Stimulated activated CD4-positive, alpha-beta T cell treated with anti-CD3 and anti-CD28 coated beads, TNF-alpha, amount 100 ng/mL, for 4 hours (primary cell): ENCODE measurements around the gene CCDC136.

Experiments
- DNase-seq, 3 experiments: peaks; one replicate each; pipeline ENCODE4 v3.0.0-alpha.2; 2020; ENCODE audit warnings: low read depth in 3 of 3

CCDC136 gene

DNA sequence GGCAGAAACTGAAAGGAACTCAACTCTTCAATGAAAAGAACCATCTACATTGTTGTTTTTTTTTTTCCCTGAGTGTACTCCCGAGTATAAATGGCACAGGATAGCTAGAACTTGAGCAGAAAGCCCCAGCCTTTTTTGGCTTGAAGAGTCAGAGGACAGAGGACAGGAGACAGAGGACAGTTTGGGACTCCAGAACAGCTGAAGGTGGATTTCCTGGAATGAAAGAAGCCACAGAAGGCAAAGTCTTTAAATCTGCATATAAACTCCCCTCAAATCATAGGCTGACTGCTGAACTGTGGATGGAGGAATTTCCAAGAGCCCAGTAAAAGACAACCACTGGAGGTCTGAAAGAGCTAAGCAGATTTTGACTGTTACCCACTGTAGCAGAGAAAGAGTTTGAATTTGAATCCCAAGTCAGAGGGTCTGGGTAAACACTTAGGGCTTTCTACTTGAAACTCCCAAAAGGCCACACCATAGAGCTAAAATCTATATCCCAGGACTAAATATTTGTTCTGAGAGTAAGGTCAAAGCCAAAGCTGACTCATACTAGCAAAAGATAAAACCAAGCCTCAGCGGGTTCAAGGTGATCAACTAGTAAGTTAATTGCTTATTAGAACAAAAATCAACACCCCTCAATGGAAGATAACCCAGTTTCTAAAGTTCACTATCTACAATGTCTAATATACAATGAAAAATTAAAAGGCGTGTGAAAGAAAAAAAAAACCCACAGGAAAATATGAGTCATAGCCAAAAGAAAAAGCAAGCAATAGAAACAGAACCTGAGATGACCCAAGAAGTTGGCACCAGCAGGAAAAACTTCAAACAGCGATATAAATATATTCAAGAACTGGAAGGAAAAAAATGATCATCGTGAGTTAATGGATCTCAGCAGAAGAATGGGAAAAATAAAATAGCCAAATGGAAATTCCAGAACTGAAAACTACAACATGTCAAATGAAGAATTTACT is 14.3 kb upstream of the CCDC136 start:
- no peak for DNase-seq

DNA sequence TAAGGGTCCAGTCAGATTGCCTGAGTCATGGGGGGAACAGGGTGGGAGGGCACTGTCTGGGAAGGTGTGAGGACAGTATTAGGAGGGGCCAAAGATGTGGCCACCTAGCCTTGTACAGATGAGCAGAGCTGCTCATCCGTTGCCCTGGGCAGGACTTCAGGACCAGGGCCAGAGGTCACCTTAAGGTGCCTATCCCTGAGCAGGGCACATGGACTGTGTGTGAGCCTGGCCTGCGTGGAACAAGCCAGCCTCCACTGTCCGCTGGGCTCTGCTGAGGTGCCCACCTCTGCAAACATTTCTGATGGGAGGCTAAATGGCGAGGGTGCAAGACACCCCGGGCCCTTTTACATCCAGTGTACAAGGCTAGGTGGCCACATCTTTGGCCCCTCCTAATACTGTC is 12.8 kb upstream of the CCDC136 start:
- no peak for DNase-seq

DNA sequence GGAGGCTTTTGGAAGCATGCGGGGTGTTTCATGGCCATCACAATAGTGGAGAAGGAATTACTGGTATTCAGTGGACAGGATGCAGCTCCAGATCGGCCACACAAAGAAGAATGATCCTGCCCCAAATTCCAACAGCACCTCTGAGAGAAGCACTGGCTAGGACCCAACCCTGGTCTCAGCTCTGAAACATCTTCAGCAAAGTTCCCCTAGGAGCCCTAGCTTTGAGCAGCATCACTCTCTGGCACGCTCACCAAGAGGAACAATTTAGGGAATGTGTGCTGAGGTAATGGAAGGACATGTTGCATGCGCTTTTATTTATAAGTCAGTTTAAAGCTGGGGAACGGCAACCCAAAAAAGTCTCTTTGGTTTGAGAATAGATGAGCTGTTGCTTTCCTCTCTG is 10.6 kb upstream of the CCDC136 start:
- DNase-seq = no peak

DNA sequence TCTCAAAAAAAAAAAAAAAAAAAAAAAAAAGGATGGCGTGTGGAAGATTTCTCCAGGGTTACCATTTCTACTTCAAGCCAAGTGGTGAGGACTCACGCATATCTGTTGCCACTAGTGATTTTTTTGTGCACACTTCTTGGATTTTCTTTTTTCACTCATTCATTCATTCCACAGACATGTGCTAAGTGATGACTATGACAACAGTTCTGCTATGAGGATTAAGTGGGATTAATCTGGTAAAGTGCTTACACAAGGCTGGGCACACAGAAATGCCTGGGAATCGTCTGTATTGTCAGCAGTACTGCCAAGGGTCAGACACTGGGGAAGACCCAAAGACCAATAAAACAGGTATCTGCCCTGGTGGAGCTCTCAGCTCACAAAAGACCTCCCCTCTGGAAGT is 9.9 kb upstream of the CCDC136 start:
- no peak for DNase-seq

DNA sequence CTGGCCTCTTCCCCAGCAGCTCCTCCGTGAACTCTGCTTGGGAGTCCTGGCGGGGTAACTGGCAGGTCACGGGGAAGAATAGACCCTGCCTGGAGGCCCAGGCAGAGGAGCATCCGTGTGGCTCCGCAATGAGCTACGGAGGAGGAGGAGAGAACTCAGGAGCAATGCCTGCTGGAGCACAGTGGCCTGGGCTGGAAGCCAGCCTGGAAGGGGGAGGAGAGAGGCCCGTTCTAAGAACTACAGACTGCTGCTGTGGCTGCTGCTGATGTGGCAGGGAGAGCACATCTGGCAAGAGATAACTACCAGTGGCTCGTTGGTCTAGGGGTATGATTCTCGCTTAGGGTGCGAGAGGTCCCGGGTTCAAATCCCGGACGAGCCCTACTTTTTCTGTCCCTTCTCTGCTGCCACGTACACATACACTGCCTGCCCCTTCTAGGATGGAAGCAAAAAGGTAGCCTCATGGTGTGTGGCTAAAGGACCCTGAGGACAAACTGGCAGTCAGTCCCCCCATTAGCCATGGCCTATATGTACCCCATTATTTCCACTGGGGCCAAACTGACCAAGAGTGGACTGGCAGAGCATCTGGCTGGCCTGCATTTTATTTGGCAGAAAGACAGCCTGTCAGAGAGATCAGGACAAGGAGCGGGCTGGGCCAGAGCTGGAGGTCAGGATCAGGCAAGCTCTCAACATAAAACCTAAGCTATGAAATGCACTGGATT is 8.5 kb upstream of the CCDC136 start:
- DNase-seq = no peak

DNA sequence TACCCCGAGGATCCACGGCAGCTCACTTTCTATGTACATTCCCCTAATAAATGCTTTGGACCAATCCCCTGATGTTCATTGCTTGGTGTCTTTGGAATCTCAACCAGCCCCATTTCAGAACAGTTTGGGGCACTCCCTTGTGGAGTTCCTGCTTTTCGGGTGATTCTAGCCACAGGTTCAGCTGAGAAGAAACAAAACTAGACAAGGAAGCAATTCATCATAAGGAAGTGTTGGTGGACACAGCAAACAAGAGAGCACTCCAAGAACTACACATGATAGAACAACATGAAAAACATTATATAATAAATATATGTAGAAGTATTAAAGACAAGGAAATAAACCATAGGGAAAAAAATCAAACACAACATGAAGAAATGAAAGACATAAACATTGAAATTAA is 6.0 kb upstream of the CCDC136 start:
- no peak for DNase-seq

DNA sequence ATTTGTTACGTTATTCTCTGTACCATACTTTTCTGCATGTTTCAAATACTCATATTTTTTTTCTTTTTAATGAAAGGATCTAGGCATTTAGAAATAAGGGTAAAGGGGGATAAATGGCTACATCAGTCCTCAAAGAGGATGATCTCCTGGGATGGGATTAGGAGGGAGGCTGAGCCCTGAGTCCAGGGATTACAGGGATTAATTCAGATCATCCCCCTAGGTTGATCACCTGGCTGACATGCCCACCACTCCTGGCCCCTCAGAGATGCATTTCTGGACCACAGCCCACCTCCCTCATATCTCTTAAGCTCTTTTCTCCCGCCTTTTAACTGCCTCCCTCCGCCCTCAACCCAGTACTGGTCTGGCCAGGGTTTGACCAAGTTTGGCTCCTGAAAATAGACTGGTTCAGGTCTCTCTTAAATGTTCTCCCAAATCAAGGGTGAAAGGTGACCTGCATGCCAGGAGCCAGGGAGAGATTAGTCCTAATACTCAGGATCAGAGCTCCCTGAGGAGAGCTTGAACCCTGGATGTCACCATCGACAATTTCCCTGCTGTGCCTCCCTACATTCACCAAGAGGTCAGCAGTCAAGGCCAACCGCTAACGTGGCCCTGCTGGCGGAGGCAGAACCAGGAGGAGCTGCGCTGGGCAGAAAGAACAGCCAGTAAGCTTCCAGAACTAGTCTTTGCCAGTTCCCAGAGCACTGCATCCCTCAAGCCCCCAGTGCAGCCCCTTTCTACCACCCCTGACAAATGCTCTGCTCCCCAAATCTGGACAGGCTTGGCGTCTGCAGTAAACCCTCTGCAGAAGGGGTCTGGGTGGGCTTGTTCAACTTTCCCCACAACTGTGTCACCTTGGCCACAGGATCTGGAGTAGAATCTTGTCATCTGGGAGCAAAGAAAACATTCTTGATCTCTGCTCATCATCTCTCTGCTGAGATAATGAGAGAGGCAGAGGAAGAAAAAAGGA is 3.0 kb upstream of the CCDC136 start:
- no peak for DNase-seq

DNA sequence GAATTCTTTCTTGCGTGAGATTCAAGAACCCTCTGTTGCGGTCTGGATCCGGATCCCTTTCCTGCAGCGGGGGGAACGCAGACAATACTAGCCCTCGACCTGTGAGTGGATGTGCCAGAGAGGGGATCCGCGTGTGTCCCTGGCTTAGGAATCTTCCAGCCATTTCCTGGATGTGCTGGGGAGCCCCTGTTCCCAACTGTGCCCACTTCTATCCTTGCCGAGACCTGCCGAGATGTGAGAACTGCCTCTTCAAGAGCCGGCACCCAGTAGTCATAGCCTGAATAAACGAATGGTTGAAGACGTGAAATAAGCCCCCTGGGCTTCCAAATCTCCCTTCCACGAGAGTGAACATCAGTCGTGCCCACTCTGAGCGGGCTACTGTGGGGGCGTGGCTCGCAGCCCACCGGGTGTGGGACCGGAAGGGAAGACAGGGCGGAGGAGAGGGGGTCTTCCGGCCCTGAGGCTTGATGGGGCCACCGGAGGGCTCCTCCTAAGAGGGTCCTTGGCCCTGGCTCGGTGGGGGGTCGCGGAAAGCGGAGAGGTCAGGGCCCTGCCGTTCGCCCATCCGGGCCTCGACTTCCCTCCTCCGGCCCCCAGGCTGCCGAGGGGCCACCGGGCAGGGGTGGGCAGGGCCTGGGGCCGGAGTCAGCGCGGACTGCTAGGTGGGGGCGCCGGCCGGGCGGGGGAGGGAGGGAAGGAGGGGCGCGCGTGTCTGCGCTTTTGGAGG is 1.3 kb upstream of the CCDC136 start:
- no peak for DNase-seq

DNA sequence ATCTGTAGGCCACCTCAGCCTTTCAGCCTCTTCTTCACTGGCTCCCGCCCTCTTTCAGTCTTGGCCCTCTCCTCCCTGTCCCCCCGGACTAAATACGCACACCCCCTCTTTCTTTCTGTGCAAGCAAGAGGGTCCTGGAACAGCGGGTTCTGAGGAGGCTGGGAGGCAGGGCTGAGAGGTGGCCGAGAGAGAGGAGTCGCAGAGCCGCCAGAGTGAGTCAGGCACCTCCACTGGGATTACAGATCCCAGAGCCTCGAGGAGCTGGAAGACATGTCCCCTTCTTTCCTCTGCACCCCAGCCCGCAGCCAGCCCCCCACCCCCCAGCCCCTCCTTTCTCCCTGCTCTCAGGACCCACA is 182 bp downstream of the CCDC136 start:
- DNase-seq = no peak

DNA sequence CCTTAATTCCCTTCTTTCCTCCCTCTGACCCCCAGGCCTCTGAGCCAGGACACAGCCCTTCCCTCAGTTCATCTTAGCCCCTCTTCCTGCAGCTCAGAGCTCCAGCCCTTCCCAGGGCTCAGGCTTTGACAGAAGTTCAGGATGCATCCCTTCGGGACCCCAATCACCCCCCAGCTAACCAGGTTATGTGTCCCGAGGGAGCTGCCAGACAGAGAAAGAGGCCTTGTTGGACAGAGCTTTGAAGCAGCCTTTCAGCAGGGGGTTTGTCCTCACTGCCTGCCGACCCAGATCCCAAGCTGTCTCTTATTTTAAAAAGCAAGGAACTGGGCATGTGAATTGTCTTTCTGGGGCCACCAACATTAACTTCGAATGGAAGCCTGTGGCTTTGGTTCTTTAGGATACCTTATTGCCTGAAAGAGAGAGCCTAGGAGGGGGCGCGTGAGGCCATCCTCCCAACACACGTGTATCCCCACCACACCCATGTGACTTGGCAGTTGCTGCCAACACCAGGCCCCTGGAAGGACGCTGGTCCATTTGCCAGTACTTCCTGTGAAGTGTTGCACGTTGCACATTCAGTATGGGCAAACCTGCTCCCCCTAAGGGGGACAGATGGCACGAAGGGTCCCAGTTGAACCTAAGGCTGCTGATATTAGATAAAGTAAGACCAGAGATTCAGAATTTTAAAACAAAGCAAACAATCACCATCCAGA is 858 bp downstream of the CCDC136 start:
- DNase-seq = no peak

DNA sequence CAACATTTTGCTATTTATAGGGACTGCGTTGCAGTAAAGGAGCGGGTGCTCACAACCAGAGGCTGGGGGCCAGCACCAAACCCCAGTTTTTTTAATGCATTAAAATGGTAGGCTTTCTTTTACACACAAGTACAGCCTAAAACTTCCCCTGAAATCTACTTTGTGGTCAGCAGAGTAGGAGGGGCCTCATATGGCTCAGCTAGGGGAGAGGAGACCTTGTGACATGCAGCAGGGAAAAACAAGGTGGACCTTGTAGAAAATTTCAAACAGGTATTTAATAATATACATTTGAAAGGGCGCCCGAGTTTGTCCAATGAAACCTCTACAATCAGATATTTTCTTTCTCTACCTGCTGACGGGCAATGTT is 1.4 kb downstream of the CCDC136 start:
- DNase-seq = no peak

DNA sequence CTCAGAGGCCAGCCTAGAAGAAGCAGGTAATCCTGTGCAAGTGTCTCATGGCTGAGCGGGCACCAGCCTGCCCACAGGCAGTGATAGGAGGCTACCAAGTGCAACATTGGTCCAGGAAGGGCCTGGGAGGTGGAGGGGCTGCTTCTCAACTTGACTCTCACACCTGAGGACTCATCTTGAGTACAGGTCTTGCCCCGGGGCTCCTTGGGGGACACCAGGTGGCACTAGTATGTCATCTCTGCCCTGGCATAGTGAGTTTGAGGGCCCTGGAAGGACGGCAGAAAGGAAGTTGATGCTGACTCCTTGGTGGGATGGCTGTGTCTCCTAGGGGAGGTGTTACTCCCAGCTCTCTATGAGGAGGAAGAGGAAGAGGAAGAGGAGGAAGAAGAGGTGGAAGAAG is 2.3 kb downstream of the CCDC136 start:
- no peak for DNase-seq

DNA sequence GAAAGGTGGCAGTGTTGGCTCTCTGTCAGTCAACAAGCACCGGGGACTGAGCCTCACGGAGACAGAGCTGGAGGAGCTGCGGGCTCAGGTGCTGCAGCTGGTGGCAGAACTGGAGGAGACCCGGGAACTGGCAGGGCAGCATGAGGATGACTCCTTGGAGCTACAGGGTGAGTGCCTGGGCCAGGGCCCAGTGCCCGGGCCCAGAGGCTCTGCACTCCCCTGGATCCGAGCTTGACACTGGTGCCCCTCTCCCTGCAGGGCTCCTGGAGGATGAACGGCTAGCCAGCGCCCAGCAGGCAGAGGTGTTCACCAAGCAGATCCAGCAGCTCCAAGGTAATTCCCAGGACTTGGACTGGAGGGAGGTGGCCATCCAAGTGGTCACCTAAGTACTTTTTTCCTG is 2.7 kb downstream of the CCDC136 start:
- no peak for DNase-seq

DNA sequence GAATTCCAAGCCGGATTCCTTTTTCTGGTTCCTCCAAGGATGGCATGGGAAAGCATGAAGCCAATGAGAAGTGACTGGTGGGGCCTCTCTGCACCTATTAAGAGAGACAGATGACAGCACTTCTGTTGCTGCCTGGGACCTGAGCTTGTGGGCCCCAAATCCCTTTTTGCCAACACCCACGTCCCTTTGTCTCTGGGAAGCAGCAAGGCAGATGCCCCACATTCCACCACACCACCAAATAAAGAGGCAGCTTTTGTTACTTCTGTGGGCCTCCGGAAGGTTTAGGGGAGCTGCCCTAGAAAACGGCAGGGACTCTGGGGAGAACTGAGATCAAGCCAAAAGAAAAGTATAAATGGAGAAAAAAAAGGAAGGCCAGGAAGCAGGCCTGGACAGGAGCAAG is 3.4 kb downstream of the CCDC136 start:
- DNase-seq = no peak

DNA sequence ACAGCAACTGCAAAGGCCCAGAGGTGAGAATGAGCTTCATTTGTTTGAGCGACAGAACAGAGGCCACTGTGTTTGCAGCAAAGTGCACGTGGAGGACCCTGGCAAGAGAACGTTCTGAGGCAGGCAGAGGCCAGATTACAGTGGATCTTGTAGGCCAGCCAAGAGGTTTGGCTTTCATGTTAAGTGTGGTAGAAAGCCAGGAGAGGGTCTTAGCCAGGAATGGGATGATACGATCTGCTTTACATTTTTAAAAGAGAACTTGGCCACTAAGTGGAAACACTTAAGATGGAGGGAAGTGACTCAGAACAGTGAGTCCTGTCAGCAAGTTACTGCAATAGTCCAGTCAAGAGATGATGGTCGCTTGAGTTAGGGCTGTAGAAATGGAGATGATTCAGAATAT is 4.6 kb downstream of the CCDC136 start:
- no peak for DNase-seq

DNA sequence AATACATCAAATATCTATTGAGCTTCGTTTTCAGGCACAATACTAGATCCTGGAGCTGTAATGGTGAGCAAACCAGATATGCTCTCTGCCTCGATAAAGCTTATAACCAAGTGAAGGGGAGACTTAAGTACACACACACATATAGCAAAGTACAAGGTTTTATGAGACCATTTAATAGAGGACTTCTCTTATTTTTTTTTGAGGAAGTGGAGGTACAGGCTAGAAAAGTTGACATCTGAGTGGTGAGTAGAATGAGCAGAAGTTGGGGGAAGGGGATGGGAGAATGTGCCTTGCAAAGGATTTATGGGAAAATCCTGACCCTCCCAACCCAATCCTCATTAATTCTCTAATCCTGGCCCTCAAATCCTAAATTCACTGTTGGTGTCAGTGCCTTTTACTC is 7.7 kb downstream of the CCDC136 start:
- DNase-seq = no peak

DNA sequence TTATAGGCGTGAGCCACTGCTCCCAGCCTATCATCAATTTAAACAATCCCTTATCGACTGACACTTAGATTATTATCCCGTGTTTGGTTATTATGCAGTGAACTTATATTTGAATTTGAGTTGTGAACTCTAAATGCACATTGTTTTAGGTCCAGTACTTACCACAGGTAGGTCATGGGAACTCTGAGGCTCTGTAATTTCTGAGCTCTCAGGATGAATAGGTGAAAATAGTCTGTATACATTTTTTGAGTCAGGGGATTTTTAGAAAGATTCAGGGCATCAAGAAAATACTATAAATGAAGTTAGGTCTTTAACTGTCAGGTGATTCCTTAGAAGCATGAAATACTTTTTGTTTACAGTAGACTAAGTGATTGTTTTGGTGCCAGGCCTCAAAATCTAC is 8.8 kb downstream of the CCDC136 start:
- DNase-seq = no peak

DNA sequence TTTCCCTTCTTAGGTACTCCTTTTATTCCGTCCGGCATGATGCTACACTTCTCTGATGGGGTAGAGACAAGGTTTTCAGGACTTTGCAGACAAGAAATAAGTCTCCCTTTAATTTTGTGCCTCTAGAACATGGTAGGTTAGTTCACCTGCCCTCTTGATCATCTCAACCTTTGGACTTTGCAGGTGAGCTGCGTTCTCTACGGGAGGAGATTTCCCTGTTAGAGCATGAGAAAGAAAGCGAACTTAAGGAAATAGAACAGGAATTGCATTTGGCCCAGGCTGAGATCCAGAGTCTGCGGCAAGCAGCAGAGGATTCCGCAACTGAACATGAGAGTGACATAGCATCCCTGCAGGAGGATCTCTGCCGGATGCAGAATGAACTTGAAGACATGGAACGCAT is 9.2 kb downstream of the CCDC136 start:
- no peak for DNase-seq

DNA sequence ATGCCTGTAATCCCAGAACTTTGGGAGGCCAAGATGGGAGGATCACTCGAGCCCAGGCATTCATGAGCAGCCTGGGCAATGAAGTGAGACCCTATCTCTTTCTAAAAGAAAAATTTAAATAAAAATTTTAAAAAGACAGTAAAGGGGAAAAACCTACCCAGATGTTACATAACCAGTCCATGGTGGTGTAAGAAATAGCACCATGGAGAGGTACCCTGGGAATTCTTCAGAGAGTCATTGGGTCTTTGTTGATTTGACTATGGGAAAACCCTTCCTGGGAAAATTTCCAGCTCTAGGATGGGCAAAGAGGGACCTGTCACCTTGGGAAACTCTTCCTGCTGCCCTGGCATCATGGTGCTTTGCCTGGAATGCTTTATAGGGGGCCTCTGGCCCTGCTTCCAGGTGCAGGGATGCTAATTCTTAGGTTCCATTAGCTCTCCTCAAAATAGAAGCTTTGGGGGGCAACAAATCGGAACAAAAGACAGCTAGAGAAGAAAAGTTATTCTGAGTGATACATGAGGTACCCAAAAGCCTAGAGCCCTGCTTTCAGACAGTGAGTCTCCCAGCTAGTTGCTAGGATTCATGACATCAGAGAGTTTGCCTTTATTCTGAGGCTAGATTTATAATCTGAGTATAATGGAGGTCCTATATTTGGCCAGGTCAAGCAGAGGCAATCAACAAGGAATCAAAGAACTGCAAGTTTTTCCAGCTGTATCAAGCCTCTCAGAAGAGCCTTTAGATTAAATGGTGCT is 10.1 kb downstream of the CCDC136 start:
- DNase-seq = no peak

DNA sequence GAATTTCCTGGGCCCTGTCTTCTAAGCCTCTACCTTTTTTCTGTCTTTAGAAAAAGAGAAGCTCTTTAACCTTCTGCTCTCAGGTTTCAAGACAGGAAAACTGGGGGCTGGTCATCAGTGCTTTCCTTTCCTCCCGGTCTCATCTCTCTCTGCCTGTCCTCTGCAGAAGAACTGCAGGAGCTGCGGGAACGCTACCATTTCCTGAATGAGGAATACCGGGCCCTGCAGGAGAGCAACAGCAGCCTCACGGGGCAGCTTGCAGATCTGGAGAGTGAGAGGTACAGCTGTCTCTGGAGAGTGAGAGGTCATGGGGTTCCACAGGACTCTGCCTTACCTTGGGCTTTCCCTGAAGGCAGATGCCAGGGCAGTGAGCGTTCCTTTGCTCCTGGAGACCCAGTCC is 12.7 kb downstream of the CCDC136 start:
- no peak for DNase-seq
